ENCODE data around the gene LTBR.

Gene LTBR

DNA sequence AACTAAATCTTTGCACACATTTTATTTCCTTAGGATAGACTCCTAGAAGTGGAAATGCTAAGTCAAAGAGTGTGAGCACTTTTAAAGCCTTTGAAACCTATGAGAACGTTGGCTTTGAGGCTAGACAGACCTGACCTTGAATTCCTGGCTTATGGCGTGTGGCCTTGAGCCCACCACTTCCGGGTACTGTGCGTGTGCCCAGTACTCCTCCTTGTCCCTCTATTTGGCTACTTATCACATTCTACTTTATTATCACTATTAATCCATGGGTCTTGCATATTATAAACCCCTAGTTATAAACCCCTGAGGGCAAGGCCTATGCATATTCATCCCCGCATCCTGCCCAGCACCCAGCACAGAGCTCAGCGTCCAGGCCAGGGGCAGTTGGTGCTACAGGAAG lies 34.8 kb downstream of the LTBR start:
- DNase-seq (ENCODE audit: low read depth): no peak
- H3K4me3 ChIP-seq (ENCODE audit: low read depth, low read length): no peak overlapping the region
- TF ChIP-seq, protein P1, sequence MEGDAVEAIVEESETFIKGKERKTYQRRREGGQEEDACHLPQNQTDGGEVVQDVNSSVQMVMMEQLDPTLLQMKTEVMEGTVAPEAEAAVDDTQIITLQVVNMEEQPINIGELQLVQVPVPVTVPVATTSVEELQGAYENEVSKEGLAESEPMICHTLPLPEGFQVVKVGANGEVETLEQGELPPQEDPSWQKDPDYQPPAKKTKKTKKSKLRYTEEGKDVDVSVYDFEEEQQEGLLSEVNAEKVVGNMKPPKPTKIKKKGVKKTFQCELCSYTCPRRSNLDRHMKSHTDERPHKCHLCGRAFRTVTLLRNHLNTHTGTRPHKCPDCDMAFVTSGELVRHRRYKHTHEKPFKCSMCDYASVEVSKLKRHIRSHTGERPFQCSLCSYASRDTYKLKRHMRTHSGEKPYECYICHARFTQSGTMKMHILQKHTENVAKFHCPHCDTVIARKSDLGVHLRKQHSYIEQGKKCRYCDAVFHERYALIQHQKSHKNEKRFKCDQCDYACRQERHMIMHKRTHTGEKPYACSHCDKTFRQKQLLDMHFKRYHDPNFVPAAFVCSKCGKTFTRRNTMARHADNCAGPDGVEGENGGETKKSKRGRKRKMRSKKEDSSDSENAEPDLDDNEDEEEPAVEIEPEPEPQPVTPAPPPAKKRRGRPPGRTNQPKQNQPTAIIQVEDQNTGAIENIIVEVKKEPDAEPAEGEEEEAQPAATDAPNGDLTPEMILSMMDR (conservative IDR thresholded peaks at IDR 0.05; ENCODE audit: low read depth, low read length): no peak

DNA sequence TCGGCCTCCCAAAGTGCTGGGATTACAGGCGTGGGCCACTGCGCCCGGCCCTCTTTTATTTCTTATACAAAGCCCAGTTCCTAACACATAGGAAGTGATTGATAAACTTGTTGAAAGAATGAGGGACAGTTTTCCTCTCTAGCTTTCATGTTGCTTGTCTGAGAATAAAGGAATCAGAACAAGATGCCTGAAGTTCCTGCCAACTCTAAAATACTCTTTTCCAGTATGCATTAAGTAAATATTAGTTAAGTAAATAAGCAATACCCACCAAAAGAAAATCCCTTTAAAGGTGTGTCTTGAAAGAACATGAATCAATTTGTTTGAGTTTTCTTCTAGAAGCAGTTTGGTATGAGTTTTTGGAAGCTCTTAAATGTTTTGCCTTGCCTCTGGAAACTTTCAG lies 36.4 kb downstream of the LTBR start:
- DNase-seq (ENCODE audit: low read depth): no peak
- TF ChIP-seq, protein P1 (conservative IDR thresholded peaks at IDR 0.05; ENCODE audit: low read depth, low read length): no peak
- no peak overlapping the region for H3K4me3 ChIP-seq (ENCODE audit: low read depth, low read length)

DNA sequence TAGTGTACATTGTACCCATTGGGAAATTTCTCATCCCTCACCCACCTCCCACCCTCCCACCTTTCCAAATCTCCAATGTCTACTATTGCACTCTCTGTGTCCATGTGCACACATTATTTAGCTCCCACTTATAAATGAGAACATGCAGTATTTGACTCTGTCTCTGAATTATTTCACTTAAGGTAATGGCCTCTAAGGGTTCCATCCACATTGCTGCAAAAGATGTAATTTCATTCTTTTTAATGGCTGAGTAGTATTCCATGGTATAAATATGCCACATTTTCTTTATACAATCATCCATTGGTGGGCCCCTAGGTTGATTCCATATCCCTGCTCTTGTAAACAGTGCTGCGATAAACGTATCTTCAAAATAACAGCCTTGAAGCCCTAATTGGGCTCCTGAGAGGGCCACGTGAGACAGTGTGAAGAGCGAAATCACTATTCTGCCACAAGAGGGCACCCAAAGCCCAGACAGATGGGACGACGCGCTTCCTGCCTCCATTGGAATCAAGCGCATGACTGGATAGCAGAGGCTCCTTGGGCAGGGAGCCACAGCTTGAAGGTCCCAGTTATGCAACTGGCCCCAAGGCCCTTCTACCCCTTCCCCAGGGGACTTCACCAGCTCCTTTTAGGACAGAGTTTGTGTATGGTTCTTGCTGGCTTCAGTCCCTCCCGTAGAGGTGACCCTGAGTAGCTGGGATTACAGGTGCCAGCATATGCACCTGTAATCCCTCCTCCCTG lies 39.5 kb downstream of the LTBR start:
- DNase-seq (ENCODE audit: low read depth): peak; percentile 96
- H3K4me3 ChIP-seq (ENCODE audit: low read depth, low read length): no peak overlapping the region
- TF ChIP-seq, protein P1 (conservative IDR thresholded peaks at IDR 0.05; ENCODE audit: low read depth, low read length): peak; percentile 92

DNA sequence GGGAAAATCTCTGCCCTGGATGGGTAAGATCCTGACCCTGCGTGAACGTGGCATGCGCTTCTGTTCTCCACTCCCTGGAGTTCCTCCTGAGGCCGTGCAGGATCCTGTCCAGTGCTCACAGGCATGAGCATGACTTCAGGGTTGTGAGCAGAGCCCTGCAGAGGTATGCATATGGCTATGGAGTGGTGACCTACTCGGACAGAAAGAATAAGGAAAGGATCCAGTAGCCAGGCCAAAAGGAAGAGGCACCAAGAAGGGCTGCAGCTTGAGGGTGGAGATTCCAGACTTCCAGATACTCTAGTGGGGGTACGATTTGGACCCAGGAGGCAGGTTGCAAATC lies 40.0 kb downstream of the LTBR start:
- H3K4me3 ChIP-seq (ENCODE audit: low read depth, low read length): no peak overlapping the region
- TF ChIP-seq, protein P1 (conservative IDR thresholded peaks at IDR 0.05; ENCODE audit: low read depth, low read length): no peak
- no peak for DNase-seq (ENCODE audit: low read depth)

DNA sequence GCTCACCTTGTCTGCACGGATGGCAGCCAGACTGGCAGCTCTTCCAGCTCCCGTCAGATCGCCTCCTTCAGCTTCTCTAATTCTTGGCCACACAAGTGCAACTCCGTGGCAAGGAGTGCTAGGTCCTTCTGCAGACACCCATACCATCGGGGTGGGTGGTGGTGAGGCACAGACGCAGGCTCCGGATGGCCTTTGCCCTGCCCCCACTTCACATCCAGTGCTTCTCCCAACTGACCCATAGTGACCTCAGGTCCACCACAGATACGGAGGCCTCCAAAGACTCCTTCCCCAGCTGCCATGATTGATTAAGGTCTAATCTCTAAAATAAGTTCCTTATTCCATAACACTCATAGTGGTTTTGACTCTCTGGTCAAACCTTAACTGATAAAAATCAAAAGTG lies 40.9 kb downstream of the LTBR start:
- H3K4me3 ChIP-seq (ENCODE audit: low read depth, low read length): no peak overlapping the region
- TF ChIP-seq, protein P1 (conservative IDR thresholded peaks at IDR 0.05; ENCODE audit: low read depth, low read length): no peak
- DNase-seq (ENCODE audit: low read depth): no peak

DNA sequence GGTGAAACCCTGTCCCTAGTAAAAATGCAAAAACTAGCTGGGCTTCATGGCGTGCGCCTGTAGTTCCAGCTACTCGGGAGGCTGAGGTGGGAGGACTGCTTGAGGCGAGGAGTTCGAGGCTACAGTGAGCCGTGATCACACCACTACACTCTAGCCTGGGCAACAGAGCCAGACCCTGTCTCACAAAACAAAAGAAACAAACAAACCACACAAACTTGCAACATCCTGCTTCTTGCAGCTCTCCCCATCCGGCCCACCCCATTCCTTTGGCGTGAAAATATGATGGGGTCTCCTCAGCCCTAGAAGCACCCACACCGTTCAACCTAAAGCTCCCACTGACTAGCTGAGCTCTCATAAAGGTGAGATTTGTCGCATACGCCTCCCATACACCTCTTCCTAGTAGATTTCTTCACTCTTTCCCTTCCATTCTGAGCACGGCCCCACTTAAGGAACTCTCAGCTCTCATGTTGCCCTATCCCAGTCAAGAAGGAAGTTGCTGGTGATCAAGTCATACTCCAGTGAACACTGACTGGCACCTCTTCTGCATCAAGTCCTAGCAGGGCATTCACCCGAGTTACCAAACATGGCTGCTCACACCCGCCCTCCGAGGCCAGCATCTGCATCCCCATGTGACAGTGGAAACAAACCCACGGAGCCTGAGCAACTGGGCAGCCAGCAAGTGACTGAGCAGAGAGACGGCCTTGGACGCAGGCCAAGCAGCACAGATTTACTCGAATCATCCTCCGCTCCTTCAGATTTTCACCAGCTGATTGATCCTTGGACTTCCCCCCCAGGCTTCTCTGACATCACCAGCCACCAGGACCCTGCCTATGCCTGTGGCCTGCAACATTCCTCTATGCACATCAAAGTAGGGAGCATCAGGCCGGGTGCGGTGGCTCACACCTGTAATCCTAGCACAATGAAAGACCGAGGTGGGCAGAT lies 41.9 kb downstream of the LTBR start:
- no peak overlapping the region for H3K4me3 ChIP-seq (ENCODE audit: low read depth, low read length)
- DNase-seq (ENCODE audit: low read depth): no peak
- TF ChIP-seq, protein P1 (conservative IDR thresholded peaks at IDR 0.05; ENCODE audit: low read depth, low read length): no peak

Measured in choroid plexus epithelial cell (primary cell).